Measurements from ENCODE around the gene IP6K1. TPM values are rescaled to one million over a fixed set of nuclear protein-coding genes. Genes with fewer than 3 reads are reported as not detected.
"Not testable (repeated sequence)": the region's sequence is repeated elsewhere in the genome, so short reads cannot be mapped to it uniquely, and the experiment has no call there.

Gene IP6K1
- total RNA-seq, 2 experiments from 2014 or later: 27.4 to 30.9 TPM

DNA sequence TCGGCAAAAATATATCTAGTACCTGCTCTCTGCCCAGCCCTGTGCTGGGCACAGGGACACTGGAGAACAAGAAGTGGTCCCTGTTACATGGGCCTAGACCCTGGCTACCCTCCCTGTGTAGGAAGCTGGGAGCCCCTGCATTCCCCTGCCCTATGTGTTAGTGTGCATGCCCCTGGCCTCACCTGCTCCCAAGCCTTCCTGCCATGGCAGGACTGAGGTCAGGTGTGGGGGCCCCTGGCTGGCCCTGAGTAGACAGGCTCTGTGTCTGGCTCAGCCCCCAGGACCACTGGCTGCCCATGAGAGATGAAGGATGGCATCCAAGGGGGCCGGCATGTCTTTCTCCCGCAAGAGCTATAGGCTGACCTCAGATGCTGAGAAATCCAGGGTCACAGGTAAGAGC lies 95.5 kb downstream of the IP6K1 start:
- Histone ChIP-seq H3K4me3 (ENCODE audit: low read depth, low read length, poor library complexity, severe bottlenecking) (peak overlapping the region; percentile 82), H3K4me2 (ENCODE audit: low read length) (peak overlapping the region; percentile 93; the same call in 1 of the 2 replicates), H3K4me1 (ENCODE audit: insufficient read depth, low read length, poor library complexity, severe bottlenecking) (peaks cover 11% of the 10 kb centered on the region)
- H4K20me1 ChIP-seq (ENCODE audit: insufficient read depth, low read length); H3K27ac ChIP-seq (ENCODE audit: low read depth, low read length, poor library complexity, severe bottlenecking); H2AFZ ChIP-seq (ENCODE audit: low read length); H3K79me2 ChIP-seq (ENCODE audit: insufficient read depth, low read depth, low read length); H3K9me2 ChIP-seq (ENCODE audit: insufficient read depth, low read length); CTCF ChIA-PET (ENCODE audit: unreplicated experiment); H3K9me3 ChIP-seq (ENCODE audit: low read length); BruUV-seq (replicated peaks); DNase-seq (ENCODE audit: low spot score); intact Hi-C loops (cut with micrococcal nuclease; ENCODE audit: unreplicated experiment); H3K36me3 ChIP-seq (ENCODE audit: insufficient read depth, low read length): not testable (repeated sequence)
- POLR2A ChIA-PET: interaction anchor here (0.6 kb wide), 1 partner anchor 19 kb away, joined by 3 read pairs; no protein-coding TSS in a partner anchor

DNA sequence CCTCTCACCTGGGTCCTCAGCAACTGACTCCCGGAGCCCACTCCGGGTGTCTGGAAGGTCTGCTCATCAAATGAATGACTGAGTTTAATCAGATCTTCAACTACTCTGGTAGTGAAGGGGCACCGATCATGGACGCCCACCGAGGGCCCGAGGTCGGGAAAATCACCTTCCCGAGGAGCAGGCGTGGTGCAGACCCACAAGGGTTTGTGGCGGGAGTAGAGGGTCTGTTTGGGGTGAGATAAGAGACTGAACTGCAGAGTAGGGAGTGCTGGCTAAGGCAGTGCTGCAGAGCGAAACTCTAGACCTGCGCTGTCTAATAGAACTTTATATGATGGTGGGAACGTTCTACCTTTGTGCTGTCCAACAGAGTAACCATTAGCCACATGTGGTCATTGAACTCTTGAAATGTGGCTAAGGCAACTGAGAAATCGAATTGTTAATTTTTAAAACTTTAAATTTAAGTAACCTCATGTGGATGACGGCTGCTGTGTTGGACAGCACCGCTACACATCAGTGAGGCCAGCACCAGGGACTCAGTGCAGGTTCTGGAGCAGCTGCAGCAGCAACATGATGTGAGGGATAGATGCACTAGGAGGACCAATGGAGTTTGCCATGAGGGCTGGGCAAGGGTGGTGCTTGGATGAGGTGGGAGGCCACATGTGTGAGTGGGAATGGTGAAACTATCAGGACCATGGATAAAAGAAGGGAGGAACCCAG lies 96.3 kb downstream of the IP6K1 start:
- Histone ChIP-seq H3K4me1 (ENCODE audit: insufficient read depth, low read length, poor library complexity, severe bottlenecking) (peaks cover 11% of the 10 kb centered on the region), H3K4me3 (ENCODE audit: low read depth, low read length, poor library complexity, severe bottlenecking) (peak overlapping the region; percentile 82), H3K27ac (ENCODE audit: low read depth, low read length, poor library complexity, severe bottlenecking) (peak overlapping the region; percentile 11), H2AFZ (ENCODE audit: low read length) (peak overlapping the region; percentile 63), H3K4me2 (ENCODE audit: low read length) (peak overlapping the region; percentile 93)
- H3K36me3 ChIP-seq (ENCODE audit: insufficient read depth, low read length); DNase-seq (ENCODE audit: low spot score); H3K79me2 ChIP-seq (ENCODE audit: insufficient read depth, low read depth, low read length); H3K9me2 ChIP-seq (ENCODE audit: insufficient read depth, low read length); CTCF ChIA-PET (ENCODE audit: unreplicated experiment); BruUV-seq (replicated peaks); H4K20me1 ChIP-seq (ENCODE audit: insufficient read depth, low read length); intact Hi-C loops (cut with micrococcal nuclease; ENCODE audit: unreplicated experiment); POLR2A ChIA-PET; H3K9me3 ChIP-seq (ENCODE audit: low read length): not testable (repeated sequence)

DNA sequence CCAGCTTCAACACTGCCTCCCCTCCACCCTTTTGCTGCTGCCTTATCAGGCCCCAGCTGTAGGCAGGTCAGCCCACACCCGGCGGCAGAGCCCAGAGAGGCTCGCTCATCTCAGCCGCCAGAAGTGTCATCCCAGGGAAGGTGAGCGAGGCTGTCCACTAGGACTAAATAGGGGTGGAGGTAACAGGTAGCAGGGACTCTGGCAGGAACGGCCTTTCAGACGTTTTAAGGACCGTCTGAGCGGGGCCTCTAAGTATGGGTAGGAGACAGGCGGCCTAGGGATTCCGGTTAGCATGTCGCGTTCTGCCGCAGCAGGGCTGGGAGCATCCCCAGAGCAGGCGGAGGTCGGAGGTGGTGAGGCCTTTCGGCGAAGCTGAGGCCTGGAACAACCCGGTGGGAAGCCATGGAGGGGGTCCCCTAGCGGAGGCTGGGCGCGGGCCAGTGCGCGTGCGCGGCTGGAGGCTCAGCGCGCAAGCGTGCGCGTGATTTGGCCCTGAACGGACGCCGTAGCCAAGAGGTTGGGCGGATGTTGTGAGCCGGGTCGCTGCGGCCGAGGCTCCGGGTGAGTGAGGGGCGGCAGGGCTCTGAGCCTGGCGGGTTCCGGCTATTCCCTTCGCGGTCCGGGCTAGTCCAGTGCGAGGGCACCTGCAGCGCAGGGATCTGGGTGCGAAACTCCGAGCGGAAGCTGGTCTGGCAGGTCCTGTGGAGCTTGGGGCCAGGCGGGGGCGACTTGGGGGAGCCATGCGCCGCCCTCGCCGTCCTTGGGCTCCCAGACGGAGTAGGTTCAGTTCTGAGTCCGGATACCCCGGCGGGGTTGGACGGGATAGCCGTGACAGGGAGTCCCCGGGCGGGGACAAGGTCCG lies 97.1 kb downstream of the IP6K1 start, which contains the start of the genes MST1 and RNF123:
Gene MST1 (minus strand): TSS at position 429 of the 862 bp plus-strand sequence. CDS start 783 bp downstream, outside the sequence.
Gene RNF123 (plus strand): TSS at position 512 of the 862 bp plus-strand sequence. CDS start 1,609 bp downstream, outside the sequence.
- no peaks in the 10 kb centered on the region for H3K9me2 ChIP-seq (ENCODE audit: insufficient read depth, low read length)
- H3K4me2 ChIP-seq (ENCODE audit: low read length): peak within 1 kb of the TSS; percentile 93
- peak; percentile 95 for DNase-seq (ENCODE audit: low spot score)
- H2AFZ ChIP-seq (ENCODE audit: low read length): peak within 1 kb of the TSS; percentile 63
- intact Hi-C loops (cut with micrococcal nuclease; ENCODE audit: unreplicated experiment): no loop called here
- ChIA-PET POLR2A (no interaction called here), CTCF (ENCODE audit: unreplicated experiment) (no interaction called here)
- no peak for TF ChIP-seq EZH2phosphoT487 (IDR thresholded peaks at IDR 0.05; ENCODE audit: borderline replicate concordance, low read depth, low read length)
- TF ChIP-seq, protein P1, sequence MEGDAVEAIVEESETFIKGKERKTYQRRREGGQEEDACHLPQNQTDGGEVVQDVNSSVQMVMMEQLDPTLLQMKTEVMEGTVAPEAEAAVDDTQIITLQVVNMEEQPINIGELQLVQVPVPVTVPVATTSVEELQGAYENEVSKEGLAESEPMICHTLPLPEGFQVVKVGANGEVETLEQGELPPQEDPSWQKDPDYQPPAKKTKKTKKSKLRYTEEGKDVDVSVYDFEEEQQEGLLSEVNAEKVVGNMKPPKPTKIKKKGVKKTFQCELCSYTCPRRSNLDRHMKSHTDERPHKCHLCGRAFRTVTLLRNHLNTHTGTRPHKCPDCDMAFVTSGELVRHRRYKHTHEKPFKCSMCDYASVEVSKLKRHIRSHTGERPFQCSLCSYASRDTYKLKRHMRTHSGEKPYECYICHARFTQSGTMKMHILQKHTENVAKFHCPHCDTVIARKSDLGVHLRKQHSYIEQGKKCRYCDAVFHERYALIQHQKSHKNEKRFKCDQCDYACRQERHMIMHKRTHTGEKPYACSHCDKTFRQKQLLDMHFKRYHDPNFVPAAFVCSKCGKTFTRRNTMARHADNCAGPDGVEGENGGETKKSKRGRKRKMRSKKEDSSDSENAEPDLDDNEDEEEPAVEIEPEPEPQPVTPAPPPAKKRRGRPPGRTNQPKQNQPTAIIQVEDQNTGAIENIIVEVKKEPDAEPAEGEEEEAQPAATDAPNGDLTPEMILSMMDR (conservative IDR thresholded peaks at IDR 0.05; ENCODE audit: low read length): peak; percentile 60
- peak within 1 kb of the TSS; percentile 82 for H3K4me3 ChIP-seq (ENCODE audit: low read depth, low read length, poor library complexity, severe bottlenecking)
- H3K9me3 ChIP-seq (ENCODE audit: low read length): no peaks in the 10 kb centered on the region
- no peaks in the 10 kb centered on the region for H3K36me3 ChIP-seq (ENCODE audit: insufficient read depth, low read length)
- H3K4me1 ChIP-seq (ENCODE audit: insufficient read depth, low read length, poor library complexity, severe bottlenecking): peaks cover 11% of the 10 kb centered on the region
- peak within 1 kb of the TSS; percentile 22 for H3K27ac ChIP-seq (ENCODE audit: low read depth, low read length, poor library complexity, severe bottlenecking)
- H3K79me2 ChIP-seq (ENCODE audit: insufficient read depth, low read depth, low read length): peaks cover 7% of the 10 kb centered on the region; the same call in 1 of the 2 replicates
- TSS peak; percentile 94 for BruUV-seq (replicated peaks)
- H4K20me1 ChIP-seq (ENCODE audit: insufficient read depth, low read length): no peaks in the 10 kb centered on the region

DNA sequence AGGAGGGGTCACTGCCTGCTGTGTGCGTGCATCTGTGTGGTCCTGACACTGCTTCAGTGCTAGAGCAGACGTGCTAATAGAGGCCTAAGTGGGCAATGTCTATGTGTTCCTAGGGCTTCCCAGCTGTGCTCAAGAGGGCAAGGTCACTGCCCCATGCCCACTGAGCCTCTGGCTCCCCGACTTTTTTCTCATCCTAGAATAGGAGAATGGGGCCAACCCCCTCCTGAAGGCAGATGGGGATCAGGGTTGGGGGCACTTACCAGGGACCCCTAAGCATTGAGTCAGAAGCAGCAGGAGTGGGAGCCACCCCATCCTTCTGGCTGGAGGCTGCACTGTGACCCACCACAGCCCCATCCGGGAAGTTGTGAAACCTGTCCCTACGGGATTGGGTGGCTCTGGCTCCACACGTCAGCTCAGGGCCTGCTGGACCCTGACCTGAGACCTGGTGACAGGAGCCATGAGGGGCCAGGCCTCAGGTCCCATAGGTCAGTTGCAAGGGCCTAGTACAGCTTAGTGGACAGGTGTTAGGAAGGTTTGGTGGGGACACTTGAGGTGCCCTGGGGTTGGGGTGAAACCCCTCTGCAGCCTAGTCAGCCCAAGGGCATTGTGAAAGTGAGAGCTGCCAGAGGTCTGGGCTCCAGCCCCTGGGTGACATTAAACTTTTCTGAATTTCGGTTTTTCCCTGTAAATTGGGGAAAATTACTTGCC lies 97.8 kb downstream of the IP6K1 start:
- intact Hi-C loops (cut with micrococcal nuclease; ENCODE audit: unreplicated experiment); CTCF ChIA-PET (ENCODE audit: unreplicated experiment): not testable (repeated sequence)

GRCh38 chr3:49687424-49687795 lies 98.9 kb downstream of the IP6K1 start:
- H3K9me3 ChIP-seq (ENCODE audit: low read length); POLR2A ChIA-PET; H4K20me1 ChIP-seq (ENCODE audit: insufficient read depth, low read length); H3K4me2 ChIP-seq (ENCODE audit: low read length); H3K27ac ChIP-seq (ENCODE audit: low read depth, low read length, poor library complexity, severe bottlenecking); intact Hi-C loops (cut with micrococcal nuclease; ENCODE audit: unreplicated experiment); H3K79me2 ChIP-seq (ENCODE audit: insufficient read depth, low read depth, low read length); BruUV-seq (replicated peaks); H3K4me3 ChIP-seq (ENCODE audit: low read depth, low read length, poor library complexity, severe bottlenecking); CTCF ChIA-PET (ENCODE audit: unreplicated experiment); H2AFZ ChIP-seq (ENCODE audit: low read length); H3K9me2 ChIP-seq (ENCODE audit: insufficient read depth, low read length); DNase-seq (ENCODE audit: low spot score): not testable (repeated sequence)
- peaks cover 15% of the 10 kb centered on the region; the same call in 1 of the 2 replicates for H3K36me3 ChIP-seq (ENCODE audit: insufficient read depth, low read length)
- H3K4me1 ChIP-seq (ENCODE audit: insufficient read depth, low read length, poor library complexity, severe bottlenecking): peaks cover 11% of the 10 kb centered on the region

More for the DNA sequence above, 97.8 kb downstream of the IP6K1 start:
- H3K9me2 ChIP-seq (ENCODE audit: insufficient read depth, low read length); H3K36me3 ChIP-seq (ENCODE audit: insufficient read depth, low read length); H4K20me1 ChIP-seq (ENCODE audit: insufficient read depth, low read length); DNase-seq (ENCODE audit: low spot score); H3K9me3 ChIP-seq (ENCODE audit: low read length); POLR2A ChIA-PET; BruUV-seq (replicated peaks); H3K79me2 ChIP-seq (ENCODE audit: insufficient read depth, low read depth, low read length): not testable (repeated sequence)
- peak overlapping the region; percentile 22 for H3K27ac ChIP-seq (ENCODE audit: low read depth, low read length, poor library complexity, severe bottlenecking)
- peak overlapping the region; percentile 82 for H3K4me3 ChIP-seq (ENCODE audit: low read depth, low read length, poor library complexity, severe bottlenecking)
- H3K4me1 ChIP-seq (ENCODE audit: insufficient read depth, low read length, poor library complexity, severe bottlenecking): peaks cover 11% of the 10 kb centered on the region
- peak overlapping the region; percentile 63; the same call in 1 of the 2 replicates for H2AFZ ChIP-seq (ENCODE audit: low read length)
- peak overlapping the region; percentile 93 for H3K4me2 ChIP-seq (ENCODE audit: low read length)
